ENCODE results near the gene PRSS27.

Gene PRSS27

GRCh38 chr16:2704983-2705275 lies 15.1 kb downstream of the PRSS27 start:
- no peak for DNase-seq (ENCODE audit: low spot score)
- H3K27ac ChIP-seq, result no peak overlapping the region
- H3K4me3 ChIP-seq, result no peak overlapping the region
- no peak for TF ChIP-seq CTCF (IDR thresholded peaks at IDR 0.05)

GRCh38 chr16:2704166-2704982 lies 15.7 kb downstream of the PRSS27 start:
- no peak for DNase-seq (ENCODE audit: low spot score)
- no peak overlapping the region for H3K4me3 ChIP-seq
- TF ChIP-seq CTCF (IDR thresholded peaks at IDR 0.05), result no peak
- H3K27ac ChIP-seq, result no peak overlapping the region

GRCh38 chr16:2702871-2703745 lies 16.9 kb downstream of the PRSS27 start:
- no peak for DNase-seq (ENCODE audit: low spot score)
- no peak for TF ChIP-seq CTCF (IDR thresholded peaks at IDR 0.05)
- Histone ChIP-seq H3K4me3 (no peak overlapping the region), H3K27ac (no peak overlapping the region)

- TF ChIP-seq CTCF (IDR thresholded peaks at IDR 0.05), result no peak
- Histone ChIP-seq H3K27ac (no peak overlapping the region), H3K4me3 (no peak overlapping the region)
- no peak for DNase-seq (ENCODE audit: low spot score)
Measured at GRCh38 chr16:2702438-2702825, 17.6 kb downstream of the PRSS27 start.

- no peak for DNase-seq (ENCODE audit: low spot score)
- Histone ChIP-seq H3K27ac (no peak overlapping the region), H3K4me3 (no peak overlapping the region)
- no peak for TF ChIP-seq CTCF (IDR thresholded peaks at IDR 0.05)
Measured at GRCh38 chr16:2701713-2702437, 18.1 kb downstream of the PRSS27 start.

GRCh38 chr16:2701272-2701671 lies 18.8 kb downstream of the PRSS27 start:
- Histone ChIP-seq H3K4me3 (no peak overlapping the region), H3K27ac (no peak overlapping the region)
- no peak for DNase-seq (ENCODE audit: low spot score)
- TF ChIP-seq CTCF (IDR thresholded peaks at IDR 0.05), result no peak

Data from coronary artery (tissue), 2 donors.